ENCODE data around the gene DDX17. TPM values are rescaled to one million over a fixed set of nuclear protein-coding genes. Genes with fewer than 3 reads are reported as not detected.

The DDX17 gene
- total RNA-seq, 3 donors from 2014 or later (not counting 1 experiment from before 2014, with no cell fraction given): 571 to 752 (median 578) TPM

GRCh38 chr22:38494939-38495338, 11.2 kb downstream of the DDX17 start:
- intact Hi-C loops (cut with micrococcal nuclease): no loop called here
- Mint-ChIP-seq H3K27ac (peak overlapping the region; percentile 42 to 64), H3K4me3 (no peak overlapping the region), H3K4me1 (peaks cover 25 to 29% of the 10 kb centered on the region in 2 donors), H3K9me3 (no peaks in the 10 kb centered on the region), H3K27me3 (ENCODE audit: low read depth in 2 of 2) (no peaks in the 10 kb centered on the region), H3K36me3 (peaks cover 30% of the 10 kb centered on the region)
- no peaks in the 10 kb centered on the region for H3K27me3 ChIP-seq (ENCODE audit: control insufficient read depth, insufficient read depth, low read length)
- H3K4me1 ChIP-seq (ENCODE audit: control insufficient read depth, insufficient read depth, low read length): peaks cover 12% of the 10 kb centered on the region
- TF ChIP-seq, protein P1, sequence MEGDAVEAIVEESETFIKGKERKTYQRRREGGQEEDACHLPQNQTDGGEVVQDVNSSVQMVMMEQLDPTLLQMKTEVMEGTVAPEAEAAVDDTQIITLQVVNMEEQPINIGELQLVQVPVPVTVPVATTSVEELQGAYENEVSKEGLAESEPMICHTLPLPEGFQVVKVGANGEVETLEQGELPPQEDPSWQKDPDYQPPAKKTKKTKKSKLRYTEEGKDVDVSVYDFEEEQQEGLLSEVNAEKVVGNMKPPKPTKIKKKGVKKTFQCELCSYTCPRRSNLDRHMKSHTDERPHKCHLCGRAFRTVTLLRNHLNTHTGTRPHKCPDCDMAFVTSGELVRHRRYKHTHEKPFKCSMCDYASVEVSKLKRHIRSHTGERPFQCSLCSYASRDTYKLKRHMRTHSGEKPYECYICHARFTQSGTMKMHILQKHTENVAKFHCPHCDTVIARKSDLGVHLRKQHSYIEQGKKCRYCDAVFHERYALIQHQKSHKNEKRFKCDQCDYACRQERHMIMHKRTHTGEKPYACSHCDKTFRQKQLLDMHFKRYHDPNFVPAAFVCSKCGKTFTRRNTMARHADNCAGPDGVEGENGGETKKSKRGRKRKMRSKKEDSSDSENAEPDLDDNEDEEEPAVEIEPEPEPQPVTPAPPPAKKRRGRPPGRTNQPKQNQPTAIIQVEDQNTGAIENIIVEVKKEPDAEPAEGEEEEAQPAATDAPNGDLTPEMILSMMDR (IDR thresholded peaks at IDR 0.05): no peak
- H3K9me3 ChIP-seq (ENCODE audit: control insufficient read depth, insufficient read depth, low read length): no peaks in the 10 kb centered on the region
- ATAC-seq (no peak), DNase-seq (no peak)
- no peak overlapping the region for H3K27ac ChIP-seq (ENCODE audit: low read length)
- 97% methylated on average over 12 of the region's 12 CpGs for WGBS (ENCODE audit: insufficient coverage)
- peaks cover 96% of the 10 kb centered on the region for H3K36me3 ChIP-seq (ENCODE audit: control insufficient read depth, insufficient read depth, low read length)
- no peak overlapping the region for H3K4me3 ChIP-seq (ENCODE audit: low read length)

- Histone ChIP-seq H3K27me3 (ENCODE audit: control insufficient read depth, insufficient read depth, low read length) (no peaks in the 10 kb centered on the region), H3K36me3 (ENCODE audit: control insufficient read depth, insufficient read depth, low read length) (peaks cover 97% of the 10 kb centered on the region), H3K4me3 (ENCODE audit: low read length) (no peak overlapping the region), H3K27ac (ENCODE audit: low read length) (no peak overlapping the region), H3K9me3 (ENCODE audit: control insufficient read depth, insufficient read depth, low read length) (no peaks in the 10 kb centered on the region), H3K4me1 (ENCODE audit: control insufficient read depth, insufficient read depth, low read length) (peaks cover 12% of the 10 kb centered on the region)
- intact Hi-C loops (cut with micrococcal nuclease): no loop called here
- Mint-ChIP-seq H3K4me3 (no peak overlapping the region), H3K36me3 (peaks cover 27% of the 10 kb centered on the region), H3K27ac (peak overlapping the region; percentile 42 to 64), H3K27me3 (ENCODE audit: low read depth in 2 of 2) (no peaks in the 10 kb centered on the region), H3K4me1 (peaks cover 26 to 31% of the 10 kb centered on the region in 2 donors), H3K9me3 (no peaks in the 10 kb centered on the region)
- WGBS (ENCODE audit: insufficient coverage): 25% methylated on average over 2 of the region's 2 CpGs
- TF ChIP-seq, protein P1 (IDR thresholded peaks at IDR 0.05): no peak
- ATAC-seq (peak in 1 of 3 donors; percentile 35), DNase-seq (no peak)
Measured at GRCh38 chr22:38494498-38494897, 11.6 kb downstream of the DDX17 start.

GRCh38 chr22:38491707-38492348, 14.3 kb downstream of the DDX17 start:
- intact Hi-C loops (cut with micrococcal nuclease): no loop called here
- H3K4me1 ChIP-seq (ENCODE audit: control insufficient read depth, insufficient read depth, low read length): peaks cover 12% of the 10 kb centered on the region
- H3K36me3 ChIP-seq (ENCODE audit: control insufficient read depth, insufficient read depth, low read length): peaks cover 92% of the 10 kb centered on the region
- WGBS (ENCODE audit: insufficient coverage): 81% methylated on average over 3 of the region's 5 CpGs
- Mint-ChIP-seq H3K27me3 (ENCODE audit: low read depth in 2 of 2) (no peaks in the 10 kb centered on the region), H3K36me3 (peaks cover 20% of the 10 kb centered on the region), H3K4me1 (peaks cover 23 to 36% of the 10 kb centered on the region in 2 donors), H3K27ac (peak overlapping the region; percentile 35 to 61), H3K4me3 (no peak overlapping the region), H3K9me3 (no peaks in the 10 kb centered on the region)
- DNase-seq: no peak
- no peak for ATAC-seq
- no peak overlapping the region for H3K27ac ChIP-seq (ENCODE audit: low read length)
- no peaks in the 10 kb centered on the region for H3K27me3 ChIP-seq (ENCODE audit: control insufficient read depth, insufficient read depth, low read length)
- H3K4me3 ChIP-seq (ENCODE audit: low read length): no peak overlapping the region
- TF ChIP-seq, protein P1 (IDR thresholded peaks at IDR 0.05): no peak
- H3K9me3 ChIP-seq (ENCODE audit: control insufficient read depth, insufficient read depth, low read length): no peaks in the 10 kb centered on the region

DNA sequence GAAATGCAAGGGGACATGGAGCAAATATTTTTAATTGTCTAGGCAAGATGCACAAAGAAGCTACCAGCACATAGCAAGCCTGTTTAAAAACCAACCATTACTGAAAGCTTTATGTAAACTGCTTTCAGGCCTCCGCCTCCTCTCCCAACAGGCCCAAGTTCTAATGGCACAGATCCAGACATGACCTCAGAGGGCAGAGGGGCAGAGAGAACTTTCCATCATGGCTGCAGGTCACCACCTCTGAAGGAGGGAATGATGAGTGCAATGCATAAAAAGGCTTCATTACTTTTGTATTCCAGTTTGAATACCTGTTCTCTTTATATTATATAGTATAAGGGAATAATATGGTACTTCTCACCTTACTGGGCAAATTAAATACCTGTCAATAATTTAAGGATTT, 15.2 kb downstream of the DDX17 start:
- DNase-seq (no peak), ATAC-seq (no peak)
- Histone ChIP-seq H3K27me3 (ENCODE audit: control insufficient read depth, insufficient read depth, low read length) (no peaks in the 10 kb centered on the region), H3K9me3 (ENCODE audit: control insufficient read depth, insufficient read depth, low read length) (no peaks in the 10 kb centered on the region), H3K4me3 (ENCODE audit: low read length) (no peak overlapping the region), H3K4me1 (ENCODE audit: control insufficient read depth, insufficient read depth, low read length) (peaks cover 7% of the 10 kb centered on the region), H3K36me3 (ENCODE audit: control insufficient read depth, insufficient read depth, low read length) (peaks cover 92% of the 10 kb centered on the region), H3K27ac (ENCODE audit: low read length) (no peak overlapping the region)
- peak overlapping the region; percentile 33 to 83 for H3K27ac Mint-ChIP-seq
- H3K4me1 Mint-ChIP-seq: peaks cover 23 to 36% of the 10 kb centered on the region in 2 donors
- H3K27me3 Mint-ChIP-seq (ENCODE audit: low read depth in 2 of 2): no peaks in the 10 kb centered on the region
- H3K4me3 Mint-ChIP-seq: no peak overlapping the region
- TF ChIP-seq, protein P1 (IDR thresholded peaks at IDR 0.05): no peak
- intact Hi-C loops (cut with micrococcal nuclease): no loop called here
- WGBS (ENCODE audit: insufficient coverage): 100% methylated on average over 1 of the region's 1 CpG
- H3K36me3 Mint-ChIP-seq: peaks cover 20% of the 10 kb centered on the region
- no peaks in the 10 kb centered on the region for H3K9me3 Mint-ChIP-seq
